Skeletal muscle satellite cell (primary cell): ENCODE measurements around the gene KLHL26.

Experiments used
- H3K27me3 ChIP-seq: 2 replicates; pipeline ENCODE4 v1.7.0; 2013; ENCODE audit warnings: low read length; ENCODE audit not compliant: control insufficient read depth, insufficient read depth
- H3K36me3 ChIP-seq: 2 replicates; pipeline ENCODE4 v1.7.0; 2013; ENCODE audit warnings: mild to moderate bottlenecking, control low read depth, low read length; ENCODE audit not compliant: insufficient read depth
- H3K4me1 ChIP-seq: 2 replicates; pipeline ENCODE4 v1.7.0; 2013; ENCODE audit warnings: low read length; ENCODE audit not compliant: control insufficient read depth, insufficient read depth
- H3K4me2 ChIP-seq: 2 replicates; pipeline ENCODE4 v1.7.0; 2013; ENCODE audit warnings: mild to moderate bottlenecking, low read length
- H3K4me3 ChIP-seq: 2 replicates; pipeline ENCODE4 v1.7.0; 2013; ENCODE audit warnings: low read length
- H3K9ac ChIP-seq: 2 replicates; pipeline ENCODE4 v1.7.0; 2013; ENCODE audit warnings: mild to moderate bottlenecking, low read depth, low read length, moderate library complexity
- H3K9me3 ChIP-seq: replicated peaks from 2 replicates; pipeline ENCODE4 v1.7.0; 2013; ENCODE audit warnings: mild to moderate bottlenecking, control low read depth, low read length

KLHL26 gene

GRCh38 chr19:18603958-18604819, 32.6 kb upstream of the KLHL26 start:
- no peaks in the 10 kb centered on the region for H3K36me3 ChIP-seq
- peaks cover 23% of the 10 kb centered on the region for H3K4me1 ChIP-seq
- peak overlapping the region; percentile 72 for H3K4me3 ChIP-seq
- H3K4me2 ChIP-seq: peak overlapping the region; percentile 84
- H3K9ac ChIP-seq: peak overlapping the region; percentile 64
- no peaks in the 10 kb centered on the region for H3K9me3 ChIP-seq
- peaks cover 20% of the 10 kb centered on the region for H3K27me3 ChIP-seq

GRCh38 chr19:18604820-18605159, 32.0 kb upstream of the KLHL26 start:
- Histone ChIP-seq H3K4me3 (peak overlapping the region; percentile 72), H3K36me3 (no peaks in the 10 kb centered on the region), H3K27me3 (peaks cover 26% of the 10 kb centered on the region), H3K4me1 (peaks cover 23% of the 10 kb centered on the region), H3K9me3 (no peaks in the 10 kb centered on the region), H3K9ac (no peak overlapping the region), H3K4me2 (peak overlapping the region; percentile 84)

GRCh38 chr19:18605196-18605545, 31.7 kb upstream of the KLHL26 start:
- Histone ChIP-seq H3K9ac (peak overlapping the region; percentile 59), H3K27me3 (peaks cover 29% of the 10 kb centered on the region), H3K4me3 (peak overlapping the region; percentile 72), H3K36me3 (no peaks in the 10 kb centered on the region), H3K4me1 (peaks cover 23% of the 10 kb centered on the region), H3K4me2 (peak overlapping the region; percentile 84), H3K9me3 (no peaks in the 10 kb centered on the region)

- H3K4me1 ChIP-seq: peaks cover 23% of the 10 kb centered on the region
- peak overlapping the region; percentile 59 for H3K9ac ChIP-seq
- H3K36me3 ChIP-seq: no peaks in the 10 kb centered on the region
- peak overlapping the region; percentile 84 for H3K4me2 ChIP-seq
- peak overlapping the region; percentile 72 for H3K4me3 ChIP-seq
- peaks cover 33% of the 10 kb centered on the region for H3K27me3 ChIP-seq
- H3K9me3 ChIP-seq: no peaks in the 10 kb centered on the region
These were observed 31.1 kb upstream of the KLHL26 start for GRCh38 chr19:18605546-18606280.

- Histone ChIP-seq H3K27me3 (peaks cover 39% of the 10 kb centered on the region), H3K36me3 (no peaks in the 10 kb centered on the region), H3K4me1 (peaks cover 23% of the 10 kb centered on the region), H3K4me2 (peak within 1 kb of the TSS; percentile 84), H3K9me3 (no peaks in the 10 kb centered on the region), H3K4me3 (peak within 1 kb of the TSS; percentile 72), H3K9ac (peak within 1 kb of the TSS; percentile 59)
These were observed 30.3 kb upstream of the KLHL26 start, which contains the start of gene CRLF1 for GRCh38 chr19:18606281-18607225. CRLF1 (minus strand) TSS chr19:18606799; CDS start chr19:18606656, 143 bp downstream.

GRCh38 chr19:18607226-18608101, 29.4 kb upstream of the KLHL26 start:
- Histone ChIP-seq H3K4me1 (peaks cover 32% of the 10 kb centered on the region), H3K27me3 (peaks cover 48% of the 10 kb centered on the region), H3K9ac (no peak overlapping the region), H3K4me2 (peak overlapping the region; percentile 77), H3K4me3 (peak overlapping the region; percentile 60), H3K9me3 (no peaks in the 10 kb centered on the region), H3K36me3 (no peaks in the 10 kb centered on the region)

GRCh38 chr19:18608102-18608804, 28.6 kb upstream of the KLHL26 start:
- peaks cover 55% of the 10 kb centered on the region for H3K27me3 ChIP-seq
- no peak overlapping the region for H3K4me3 ChIP-seq
- peak overlapping the region; percentile 77 for H3K4me2 ChIP-seq
- H3K4me1 ChIP-seq: peaks cover 28% of the 10 kb centered on the region
- no peak overlapping the region for H3K9ac ChIP-seq
- H3K9me3 ChIP-seq: no peaks in the 10 kb centered on the region
- no peaks in the 10 kb centered on the region for H3K36me3 ChIP-seq

GRCh38 chr19:18608805-18609716, 27.8 kb upstream of the KLHL26 start:
- no peak overlapping the region for H3K9ac ChIP-seq
- H3K36me3 ChIP-seq: no peaks in the 10 kb centered on the region
- no peak overlapping the region for H3K4me2 ChIP-seq
- peaks cover 21% of the 10 kb centered on the region for H3K4me1 ChIP-seq
- H3K9me3 ChIP-seq: no peaks in the 10 kb centered on the region
- H3K4me3 ChIP-seq: no peak overlapping the region
- peaks cover 62% of the 10 kb centered on the region for H3K27me3 ChIP-seq

GRCh38 chr19:18609717-18610051, 27.1 kb upstream of the KLHL26 start:
- Histone ChIP-seq H3K9ac (no peak overlapping the region), H3K9me3 (no peaks in the 10 kb centered on the region), H3K27me3 (peaks cover 68% of the 10 kb centered on the region), H3K4me1 (peaks cover 15% of the 10 kb centered on the region), H3K36me3 (no peaks in the 10 kb centered on the region), H3K4me2 (no peak overlapping the region), H3K4me3 (no peak overlapping the region)
